H1 (cell line): ENCODE data around the gene SYPL1. TPM values are rescaled to one million over a fixed set of nuclear protein-coding genes. Genes with fewer than 3 reads are reported as not detected.

ENCODE experiments used
- CHD1 ChIP-seq: IDR thresholded peaks from 2 replicates; pipeline ENCODE4 v1.6.1; 2012; ENCODE audit warnings: low read depth, low read length, improper control_type of control experiment
- CHD2 ChIP-seq: IDR thresholded peaks from 2 replicates; pipeline ENCODE4 v1.6.1; 2012; ENCODE audit warnings: low read length, improper control_type of control experiment
- CHD7 ChIP-seq: fragments of 300-600 bp; sonication (generic); IDR thresholded peaks from 2 replicates; pipeline ENCODE4 v1.7.1; 2012; ENCODE audit warnings: low read length, moderate library complexity, mild to moderate bottlenecking, inconsistent platforms; ENCODE audit not compliant: insufficient replicate concordance
- CTCF ChIP-seq, 3 experiments: IDR thresholded peaks; 1 replicate in 2 of 3; 2 replicates in 1 of 3; pipeline versions ENCODE4 v1.5.1 to v1.6.1; 2011; ENCODE audit warnings: low read length in 3 of 3, mild to moderate bottlenecking in 3 of 3, inconsistent platforms in 2 of 3, low read depth in 1 of 3, moderate library complexity in 1 of 3; ENCODE audit not compliant: insufficient read depth in 1 of 3; ENCODE audit errors: control extremely low read depth in 1 of 3
- EGR1 ChIP-seq: IDR thresholded peaks from 2 replicates; pipeline ENCODE4 v1.6.1; 2011; ENCODE audit warnings: low read depth, low read length, borderline replicate concordance
- HDAC2 ChIP-seq, 2 experiments: fragments of 300-600 bp in 1 of 2; sonication (generic) in 1 of 2; IDR thresholded peaks; 2 replicates each; pipeline ENCODE4 v1.6.1; 2011 to 2012; ENCODE audit warnings: low read depth in 2 of 2, low read length in 2 of 2, mild to moderate bottlenecking in 2 of 2, moderate library complexity in 2 of 2, borderline replicate concordance in 1 of 2, inconsistent platforms in 1 of 2
- POLR2A ChIP-seq, 2 experiments: IDR thresholded peaks; 1 replicate in 1 of 2; 2 replicates in 1 of 2; pipeline ENCODE4 v1.6.1; 2011; ENCODE audit warnings: low read depth in 2 of 2, low read length in 2 of 2, mild to moderate bottlenecking in 2 of 2; ENCODE audit errors: control extremely low read depth in 1 of 2
- POU5F1 ChIP-seq: IDR thresholded peaks from 2 replicates; pipeline ENCODE4 v1.6.1; 2011; ENCODE audit warnings: low read depth, mild to moderate bottlenecking, low read length, moderate library complexity
- YY1 ChIP-seq: IDR thresholded peaks from 2 replicates; pipeline ENCODE4 v1.6.1; 2011; ENCODE audit warnings: low read depth, mild to moderate bottlenecking, low read length
- polyA plus RNA-seq, 7 experiments: library from polyadenylated mRNA; depleted of rRNA in 3 of 7; stranded (reverse) in 5 of 7; unstranded in 2 of 7; fragments of >200 nt in 5 of 7; fragments of 200-250 nt in 2 of 7; gene quantifications; 1 replicate in 5 of 7; 2 replicates in 1 of 7; 4 replicates in 1 of 7; pipeline versions ENCODE4 v1.2.1 to v1.2.3, GENCODE V29; 2011 to 2013; ENCODE audit warnings: missing spikeins in 2 of 7, mixed read lengths in 2 of 7
- total RNA-seq: library from RNA; stranded (reverse); fragmentation: NEBNext Ultra II Directional; extraction: Animal tissue kit (Norgen Biotek cat#: 25700); gene quantifications from 2 replicates; pipeline ENCODE4 v1.2.1, GENCODE V29; 2021

Gene SYPL1
- total and polyA plus RNA-seq, 2 of the 8 experiments (the other 6 are each of a cell fraction or from before 2014, with no cell fraction given), result 44.9 to 57.7 TPM

- TF ChIP-seq CTCF (IDR thresholded peaks at IDR 0.05; ENCODE audit: control extremely low read depth in 1 of 3, insufficient read depth in 1 of 3, low read depth in 1 of 3, low read length in 3 of 3) (no peak), CHD1 (no peak), POU5F1 (no peak), YY1 (no peak), EGR1 (no peak), POLR2A (IDR thresholded peaks at IDR 0.05; ENCODE audit: control extremely low read depth in 1 of 2, low read depth in 2 of 2, low read length in 2 of 2) (no peak), CHD2 (no peak), HDAC2 (IDR thresholded peaks at IDR 0.05; ENCODE audit: borderline replicate concordance in 1 of 2, low read depth in 2 of 2, low read length in 2 of 2) (no peak), CHD7 (no peak)
Observed at GRCh38 chr7:106050746-106051117, 61.4 kb downstream of the SYPL1 start (continued).
